Measurements from ENCODE around the gene FOXM1. TPM values are rescaled to one million over a fixed set of nuclear protein-coding genes. Genes with fewer than 3 reads are reported as not detected.

The FOXM1 gene
- total RNA-seq (2014; rRNA removed; shearing (Covaris generic)), result 45.8 and 61.9 TPM in 2 replicates

GRCh38 chr12:2877047-2877952, at the start of gene FOXM1, which contains the start of gene RHNO1:
Gene FOXM1 (minus strand): TSS chr12:2877174. CDS start chr12:2874478, 2,696 bp downstream.
Gene RHNO1 (plus strand): TSS chr12:2877223. CDS start chr12:2885367, 8,144 bp downstream.
- DNase-seq (ENCODE audit: low spot score), result peak; percentile 88

GRCh38 chr12:2925322-2925995, 48.5 kb upstream of the FOXM1 start:
- no peak for DNase-seq (ENCODE audit: low spot score)

GRCh38 chr12:2924019-2924418, 47.0 kb upstream of the FOXM1 start:
- no peak for DNase-seq (ENCODE audit: low spot score)

GRCh38 chr12:2923057-2923456, 46.1 kb upstream of the FOXM1 start:
- DNase-seq (ENCODE audit: low spot score), result no peak

- no peak for DNase-seq (ENCODE audit: low spot score)
Observed at GRCh38 chr12:2922329-2922728, 45.4 kb upstream of the FOXM1 start.

- DNase-seq (ENCODE audit: low spot score), result no peak
Observed at GRCh38 chr12:2919249-2919648, 42.3 kb upstream of the FOXM1 start.

- no peak for DNase-seq (ENCODE audit: low spot score)
Observed at GRCh38 chr12:2912216-2912575, 35.2 kb upstream of the FOXM1 start.

GRCh38 chr12:2904260-2904659, 27.3 kb upstream of the FOXM1 start:
- DNase-seq (ENCODE audit: low spot score), result no peak

GRCh38 chr12:2902272-2902880, 25.4 kb upstream of the FOXM1 start:
- no peak for DNase-seq (ENCODE audit: low spot score)

GRCh38 chr12:2900642-2901041, 23.7 kb upstream of the FOXM1 start:
- no peak for DNase-seq (ENCODE audit: low spot score)

GRCh38 chr12:2897418-2897817, 20.4 kb upstream of the FOXM1 start:
- DNase-seq (ENCODE audit: low spot score), result no peak

GRCh38 chr12:2895511-2895910, 18.5 kb upstream of the FOXM1 start:
- DNase-seq (ENCODE audit: low spot score), result no peak

GRCh38 chr12:2895051-2895451, 18.1 kb upstream of the FOXM1 start:
- DNase-seq (ENCODE audit: low spot score), result no peak

- peak; percentile 35 for DNase-seq (ENCODE audit: low spot score)
Observed at GRCh38 chr12:2893007-2893406, 16.0 kb upstream of the FOXM1 start.

- DNase-seq (ENCODE audit: low spot score), result no peak
Observed at GRCh38 chr12:2892246-2892645, 15.3 kb upstream of the FOXM1 start.

- peak; percentile 35 for DNase-seq (ENCODE audit: low spot score)
Observed at GRCh38 chr12:2891240-2892053, 14.5 kb upstream of the FOXM1 start.

- DNase-seq (ENCODE audit: low spot score), result peak; percentile 98
Observed at GRCh38 chr12:2890388-2891239, 13.6 kb upstream of the FOXM1 start, which contains the start of gene TULP3. Gene TULP3 (plus strand): TSS chr12:2890891. CDS start chr12:2890948, 57 bp downstream.

- DNase-seq (ENCODE audit: low spot score), result no peak
Observed at GRCh38 chr12:2890001-2890387, 13.0 kb upstream of the FOXM1 start.

GRCh38 chr12:2886768-2887450, 9.9 kb upstream of the FOXM1 start:
- no peak for DNase-seq (ENCODE audit: low spot score)

- no peak for DNase-seq (ENCODE audit: low spot score)
Observed at GRCh38 chr12:2884810-2885209, 7.8 kb upstream of the FOXM1 start.
